ENCODE measurements around the gene NPY5R.

DNA sequence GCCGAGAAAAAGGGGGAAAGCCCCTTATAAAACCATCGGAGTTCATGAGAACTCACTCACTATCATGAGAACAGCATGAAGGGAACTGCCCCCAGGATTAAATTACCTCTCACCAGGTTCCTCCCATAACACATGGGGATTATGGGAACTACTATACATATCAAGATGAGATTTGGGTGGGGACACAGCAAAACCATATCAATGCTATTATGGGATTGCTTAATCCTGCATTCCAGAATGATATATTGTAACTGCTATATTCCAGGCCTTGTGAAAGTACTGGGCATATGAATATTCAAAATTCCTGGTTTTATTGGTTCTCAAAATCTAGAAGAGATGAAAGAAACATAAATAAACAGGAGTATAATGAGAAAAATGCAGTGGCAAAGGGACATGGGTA, 40.6 kb upstream of the NPY5R start:
- TF ChIP-seq CTCF (IDR thresholded peaks at IDR 0.05) (no peak), POLR2A (IDR thresholded peaks at IDR 0.05) (no peak)

Measured in Peyer's patch (tissue), 4 donors.